Osteoblast (primary cell): Measurements from ENCODE around the gene PDE6G. TPM values are rescaled to one million over a fixed set of nuclear protein-coding genes. Genes with fewer than 3 reads are reported as not detected.
A peak's percentile ranks its signal among the peaks of the same experiment; 100 is the strongest.

ENCODE experiments used
- DNase-seq: peaks from one replicate; pipeline ENCODE4 v3.0.0; 2011; ENCODE audit warnings: low spot score, mixed read lengths; ENCODE audit not compliant: insufficient read length; ENCODE audit errors: missing footprints
- H2AFZ ChIP-seq: 2 replicates; pipeline ENCODE4 v1.6.0; 2011; ENCODE audit warnings: mild to moderate bottlenecking, low read length
- H3K27ac ChIP-seq: 2 replicates; pipeline ENCODE4 v1.5.1; 2011; ENCODE audit warnings: mild to moderate bottlenecking, low read depth, low read length, moderate library complexity
- H3K27me3 ChIP-seq: 2 replicates; pipeline ENCODE4 v1.6.0; 2012; ENCODE audit warnings: mild to moderate bottlenecking, control low read depth, inconsistent platforms, low read length, moderate library complexity; ENCODE audit not compliant: insufficient read depth
- H3K36me3 ChIP-seq: 2 replicates; pipeline ENCODE4 v1.5.1; 2011; ENCODE audit warnings: mild to moderate bottlenecking, low read length, control low read depth, moderate library complexity; ENCODE audit not compliant: insufficient read depth
- H3K4me1 ChIP-seq: 2 replicates; pipeline ENCODE4 v1.5.1; 2011; ENCODE audit warnings: mild to moderate bottlenecking, low read length, control low read depth, moderate library complexity; ENCODE audit not compliant: insufficient read depth
- H3K4me2 ChIP-seq: 2 replicates; pipeline ENCODE4 v1.6.0; 2011; ENCODE audit warnings: mild to moderate bottlenecking, low read length; ENCODE audit not compliant: insufficient read depth
- H3K4me3 ChIP-seq: fragments of 200-600 bp; sonication (generic); 3 replicates; pipeline ENCODE4 v1.5.1; 2012; ENCODE audit warnings: mild to moderate bottlenecking, low read length, inconsistent platforms; ENCODE audit not compliant: insufficient read depth
- H3K79me2 ChIP-seq: 2 replicates; pipeline ENCODE4 v1.6.0; 2012; ENCODE audit warnings: mild to moderate bottlenecking, low read length, control low read depth, inconsistent platforms; ENCODE audit not compliant: insufficient read depth
- H3K9me3 ChIP-seq: 2 replicates; pipeline ENCODE4 v1.5.1; 2011; ENCODE audit warnings: low read depth, low read length, control low read depth
- H4K20me1 ChIP-seq: 2 replicates; pipeline ENCODE4 v1.6.0; 2012; ENCODE audit warnings: mild to moderate bottlenecking, low read length, control low read depth; ENCODE audit not compliant: insufficient read depth
- small RNA-seq: library from RNA; depleted of rRNA; stranded (forward); fragments of <200 nt; gene quantifications from one replicate; pipeline ENCODE3, GENCODE V24; 2012
- total RNA-seq: library from RNA; depleted of rRNA; stranded (reverse); fragments of >200 nt; gene quantifications from 2 replicates; pipeline ENCODE4 v1.2.3, GENCODE V29; 2012
- TF ChIP-seq, protein P1 (sequence below): IDR thresholded peaks from 2 replicates; pipeline ENCODE4 v1.5.1; 2011; ENCODE audit warnings: mild to moderate bottlenecking, low read depth, low read length, moderate library complexity; ENCODE audit errors: extremely low read depth

Gene PDE6G
- total RNA-seq, 1 donor: not detected

DNA sequence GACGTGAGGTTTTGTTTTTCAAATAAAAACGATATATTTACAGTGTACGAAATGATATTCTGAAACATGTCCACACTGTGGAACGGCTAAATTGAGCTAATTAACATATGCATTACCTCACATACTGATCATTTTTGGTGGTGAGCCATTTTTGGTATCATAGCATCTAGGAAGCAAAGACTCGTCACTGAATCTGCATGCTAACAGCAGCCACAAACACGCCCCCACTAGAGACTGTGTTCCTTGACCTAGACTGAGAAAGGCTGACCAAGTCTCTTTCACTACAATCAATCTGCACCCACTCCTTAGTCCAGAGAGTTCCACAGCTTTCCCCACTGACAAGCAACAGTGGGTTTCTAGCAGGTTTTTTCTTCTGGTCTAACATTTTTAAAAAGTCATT is 48.9 kb downstream of the PDE6G start:
- H3K4me2 ChIP-seq: peak overlapping the region; percentile 7

DNA sequence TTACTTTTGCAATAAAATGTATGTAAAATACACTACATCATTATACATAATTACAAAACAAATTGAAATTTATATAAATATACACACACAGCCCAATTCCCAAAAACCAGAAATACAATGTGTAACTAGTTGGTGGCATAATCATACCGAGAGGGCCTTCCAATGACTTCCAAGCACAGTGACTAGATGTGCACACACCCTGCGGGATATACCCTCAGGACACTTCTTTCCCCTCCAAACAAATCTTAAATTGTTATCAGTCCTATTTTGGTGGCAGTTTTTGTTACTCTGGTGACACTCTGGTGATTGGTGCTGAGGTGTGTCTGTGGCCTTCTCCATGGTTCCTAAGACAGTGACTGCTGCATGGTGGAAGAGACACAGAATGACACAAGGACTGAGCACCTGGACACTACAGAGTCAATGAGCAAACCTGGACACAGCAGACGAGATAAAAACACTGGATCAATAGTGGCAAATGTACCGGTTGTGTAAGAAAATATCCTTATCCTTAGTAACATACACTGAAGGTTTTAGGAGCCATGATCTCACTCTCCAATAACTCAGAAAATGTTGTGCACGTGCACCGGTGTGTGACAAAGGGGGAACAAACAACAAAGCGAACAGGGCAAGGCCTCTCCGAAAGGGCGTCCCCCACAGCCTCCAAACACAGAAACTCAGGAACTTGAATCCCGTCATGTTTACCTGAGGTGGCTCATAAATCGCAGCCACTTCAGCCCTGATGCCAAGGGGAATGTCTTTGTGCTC is 52.3 kb downstream of the PDE6G start:
- TF ChIP-seq, protein P1, sequence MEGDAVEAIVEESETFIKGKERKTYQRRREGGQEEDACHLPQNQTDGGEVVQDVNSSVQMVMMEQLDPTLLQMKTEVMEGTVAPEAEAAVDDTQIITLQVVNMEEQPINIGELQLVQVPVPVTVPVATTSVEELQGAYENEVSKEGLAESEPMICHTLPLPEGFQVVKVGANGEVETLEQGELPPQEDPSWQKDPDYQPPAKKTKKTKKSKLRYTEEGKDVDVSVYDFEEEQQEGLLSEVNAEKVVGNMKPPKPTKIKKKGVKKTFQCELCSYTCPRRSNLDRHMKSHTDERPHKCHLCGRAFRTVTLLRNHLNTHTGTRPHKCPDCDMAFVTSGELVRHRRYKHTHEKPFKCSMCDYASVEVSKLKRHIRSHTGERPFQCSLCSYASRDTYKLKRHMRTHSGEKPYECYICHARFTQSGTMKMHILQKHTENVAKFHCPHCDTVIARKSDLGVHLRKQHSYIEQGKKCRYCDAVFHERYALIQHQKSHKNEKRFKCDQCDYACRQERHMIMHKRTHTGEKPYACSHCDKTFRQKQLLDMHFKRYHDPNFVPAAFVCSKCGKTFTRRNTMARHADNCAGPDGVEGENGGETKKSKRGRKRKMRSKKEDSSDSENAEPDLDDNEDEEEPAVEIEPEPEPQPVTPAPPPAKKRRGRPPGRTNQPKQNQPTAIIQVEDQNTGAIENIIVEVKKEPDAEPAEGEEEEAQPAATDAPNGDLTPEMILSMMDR: no peak
- DNase-seq: no peak
- Histone ChIP-seq H4K20me1 (peaks cover 37% of the 10 kb centered on the region), H3K4me2 (no peak overlapping the region), H3K27me3 (no peaks in the 10 kb centered on the region), H3K4me3 (no peak overlapping the region), H3K27ac (no peak overlapping the region), H3K9me3 (no peaks in the 10 kb centered on the region), H3K4me1 (peaks cover 26% of the 10 kb centered on the region), H2AFZ (no peak overlapping the region), H3K36me3 (peaks cover 84% of the 10 kb centered on the region), H3K79me2 (peaks cover 58% of the 10 kb centered on the region)

More for the DNA sequence above, 48.9 kb downstream of the PDE6G start:
- Histone ChIP-seq H3K4me3 (no peak overlapping the region), H4K20me1 (peaks cover 33% of the 10 kb centered on the region), H3K27ac (peak overlapping the region; percentile 64), H3K36me3 (peaks cover 79% of the 10 kb centered on the region), H3K27me3 (no peaks in the 10 kb centered on the region), H3K79me2 (peaks cover 69% of the 10 kb centered on the region), H2AFZ (no peak overlapping the region), H3K9me3 (no peaks in the 10 kb centered on the region), H3K4me1 (peaks cover 16% of the 10 kb centered on the region)
- TF ChIP-seq, protein P1: no peak
- no peak for DNase-seq

DNA sequence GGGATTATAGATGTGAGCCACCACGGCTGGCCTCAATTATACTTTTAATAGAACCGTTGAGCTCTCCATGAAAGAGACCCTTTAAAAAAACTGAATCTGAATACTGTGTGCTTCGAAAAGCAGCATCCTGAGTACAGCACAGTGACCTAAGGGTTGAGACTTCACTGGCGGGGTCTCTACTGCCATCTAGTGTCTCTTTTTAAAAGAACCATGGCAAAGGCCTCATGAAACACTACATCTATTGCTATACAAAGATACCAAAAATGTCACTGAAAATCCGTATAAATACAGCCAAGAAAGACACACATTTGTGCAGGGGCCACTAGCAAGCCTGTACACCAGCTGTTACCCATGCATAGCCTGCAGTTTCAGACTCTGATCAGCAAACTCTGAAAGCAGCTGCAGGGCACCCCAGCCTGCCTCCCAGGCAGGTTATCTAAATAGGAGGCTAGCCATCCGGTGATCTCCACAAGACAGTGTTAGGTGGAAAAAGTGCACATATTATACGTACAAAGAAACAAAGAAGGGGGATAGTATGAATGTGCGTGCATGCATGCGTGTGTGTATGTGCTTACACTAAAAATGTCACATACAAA is 54.7 kb downstream of the PDE6G start:
- Histone ChIP-seq H3K79me2 (peaks cover 49% of the 10 kb centered on the region), H3K36me3 (peaks cover 78% of the 10 kb centered on the region), H3K4me2 (no peak overlapping the region), H3K27me3 (no peaks in the 10 kb centered on the region), H3K9me3 (no peaks in the 10 kb centered on the region), H3K27ac (no peak overlapping the region), H4K20me1 (peaks cover 22% of the 10 kb centered on the region), H3K4me3 (no peak overlapping the region), H3K4me1 (peaks cover 11% of the 10 kb centered on the region), H2AFZ (no peak overlapping the region)
- DNase-seq: peak; percentile 85
- TF ChIP-seq, protein P1: peak; percentile 84

Small RNA genes within 50 kb of the gene (small RNA-seq; reads per million reads assigned to genes)
- gene MIR6786: not detected

Other genes starting within 250 kb of the PDE6G start
- 10,373 and 13,273 TPM in 2 replicates for gene ACTG1, start 143.7 kb downstream of the PDE6G start, total RNA-seq
- gene FSCN2, start 128.2 kb downstream of the PDE6G start, total RNA-seq: 2.9 and 5.1 TPM in 2 replicates
- 43.0 and 44.5 TPM in 2 replicates for gene FAAP100, start 104.2 kb downstream of the PDE6G start, total RNA-seq
- 97.8 and 118 TPM in 2 replicates for gene NPLOC4, start 19.4 kb downstream of the PDE6G start, total RNA-seq
- 2.9 and 11.5 TPM in 2 replicates for gene TSPAN10, start 19.3 kb downstream of the PDE6G start, total RNA-seq
- gene OXLD1, start 10.1 kb upstream of the PDE6G start, total RNA-seq: 21.0 and 21.5 TPM in 2 replicates
- gene CCDC137, start 10.2 kb upstream of the PDE6G start, total RNA-seq: 4.7 and 5.6 TPM in 2 replicates
- 24.5 and 26.1 TPM in 2 replicates for gene ARL16, start 27.3 kb upstream of the PDE6G start, total RNA-seq
- gene HGS, start 27.5 kb upstream of the PDE6G start, total RNA-seq: 100 and 110 TPM in 2 replicates
- gene MRPL12, start 46.8 kb upstream of the PDE6G start, total RNA-seq: 6.2 and 8.8 TPM in 2 replicates
- gene SLC25A10, start 55.7 kb upstream of the PDE6G start, total RNA-seq: 7.6 and 8.3 TPM in 2 replicates
- gene GCGR, start 147.6 kb upstream of the PDE6G start, total RNA-seq: under 0.01 TPM in 1 of 2 replicates, not detected in the other
- gene MCRIP1, start 176.7 kb upstream of the PDE6G start, total RNA-seq: 136 and 163 TPM in 2 replicates
- not detected in 2 replicates for gene PPP1R27, start 178.5 kb upstream of the PDE6G start, total RNA-seq
- gene P4HB, start 204.0 kb upstream of the PDE6G start, total RNA-seq: 1,119 and 1,240 TPM in 2 replicates
- gene ARHGDIA, start 214.8 kb upstream of the PDE6G start, total RNA-seq: 120 and 133 TPM in 2 replicates
- gene ALYREF, start 235.0 kb upstream of the PDE6G start, total RNA-seq: 58.0 and 60.1 TPM in 2 replicates
- 105 and 123 TPM in 2 replicates for gene ANAPC11, start 235.2 kb upstream of the PDE6G start, total RNA-seq
- under 0.01 TPM in 1 of 2 replicates, not detected in the other for gene NPB, start 245.7 kb upstream of the PDE6G start, total RNA-seq